T-helper 1 cell treated with Interleukin-12 subunit alpha and Interleukin-12 subunit beta and Interleukin-4 antibody, amounts not matched to agents 30 ng/mL and 1 ng/mL, for 36 hours (primary cell): ENCODE measurements around the gene NADK2. TPM values are rescaled to one million over a fixed set of nuclear protein-coding genes. Genes with fewer than 3 reads are reported as not detected.

Experiments used
- total RNA-seq: library from RNA; stranded (reverse); gene quantifications from 2 replicates; pipeline ENCODE4 v1.2.3, GENCODE V29; 2022

Gene NADK2
- total RNA-seq, 1 donor from 2014 or later, result 12.1 TPM

Other genes with a start within 250 kb of the NADK2 start
- 0.15 and 0.25 TPM in 2 replicates for gene UGT3A2, start 175.0 kb downstream of the NADK2 start, total RNA-seq
- 10.3 and 13.4 TPM in 2 replicates for gene LMBRD2, start 90.0 kb downstream of the NADK2 start, total RNA-seq
- 34.4 and 35.2 TPM in 2 replicates for gene SKP2, start 89.8 kb downstream of the NADK2 start, total RNA-seq
- gene RANBP3L, start 60.0 kb upstream of the NADK2 start, total RNA-seq, result not detected in 2 replicates